GM12878 (cell line): ENCODE measurements around the gene TCOF1. TPM values are rescaled to one million over a fixed set of nuclear protein-coding genes. Genes with fewer than 3 reads are reported as not detected.

Experiments used
- ATAC-seq: fragments of 200-7000 bp; cut with Tn5 transposase; 3 replicates; pipeline ENCODE4 v1.9.1; 2020; ENCODE audit warnings: mild to moderate bottlenecking, moderate library complexity
- BruUV-seq: library from RNA; stranded (reverse); fragments of 400-500 nt; replicated peaks from 2 replicates; lab custom pipeline; 2021; lab: Mats Ljungman, UMichigan
- CTCF ChIA-PET: fragments of 300-600 bp; sonication (Branson Sonifier 250); formaldehyde crosslinking; extraction: SDS; loops from one replicate; lab custom pipeline; 2021; ENCODE audit warnings: inconsistent platforms; lab: Yijun Ruan, JAX
- POLR2A ChIA-PET: fragments of 350-600 bp; formaldehyde crosslinking; extraction: SDS; loops from one replicate; lab custom pipeline; 2021; ENCODE audit warnings: inconsistent platforms; lab: Charles Lee
- RAD21 ChIA-PET: fragments of 300-600 bp; sonication (Branson Sonifier 250); formaldehyde crosslinking; loops from one replicate; lab custom pipeline; 2023; ENCODE audit warnings: antibody characterized with exemption; ENCODE audit not compliant: unreplicated experiment; lab: Charles Lee
- SMC1A ChIA-PET: fragments of 300-600 bp; sonication (Branson Sonifier 250); formaldehyde crosslinking; loops from one replicate; lab custom pipeline; 2023; ENCODE audit not compliant: unreplicated experiment, uncharacterized antibody; lab: Charles Lee
- DNase-seq: peaks from one replicate; pipeline ENCODE4 v3.0.0-alpha.2; 2011; ENCODE audit warnings: low read depth, low spot score
- FAIRE-seq: peaks from 3 replicates; lab custom pipeline; 2011; peaks lifted over from hg19 to GRCh38; lab: Jason Lieb, UNC
- H2AFZ ChIP-seq: 2 replicates; pipeline ENCODE4 v1.6.0; 2011; ENCODE audit warnings: low read depth, low read length, control low read depth; ENCODE audit not compliant: control insufficient read depth
- H3K27ac ChIP-seq: 2 replicates; pipeline ENCODE4 v1.5.1; 2011; ENCODE audit warnings: control low read depth; ENCODE audit not compliant: control insufficient read depth, insufficient read depth
- H3K27me3 ChIP-seq, 2 experiments: replicated peaks in 1 of 2; 2 replicates each; pipeline versions ENCODE4 v1.6.0 to v1.6.1; 2011; ENCODE audit warnings: low read length in 1 of 2; ENCODE audit not compliant: control insufficient read depth in 2 of 2, insufficient read depth in 2 of 2
- H3K36me3 ChIP-seq, 2 experiments: 2 replicates each; pipeline ENCODE4 v1.5.1; 2011; ENCODE audit warnings: low read length in 1 of 2; ENCODE audit not compliant: control insufficient read depth in 2 of 2, insufficient read depth in 2 of 2
- H3K4me1 ChIP-seq: 2 replicates; pipeline ENCODE4 v1.6.1; 2011; ENCODE audit warnings: mild to moderate bottlenecking, low read length, moderate library complexity, mixed read lengths; ENCODE audit not compliant: control insufficient read depth, insufficient read depth
- H3K4me2 ChIP-seq: 2 replicates; pipeline ENCODE4 v1.6.0; 2011; ENCODE audit warnings: control low read depth; ENCODE audit not compliant: control insufficient read depth, insufficient read depth
- H3K4me3 ChIP-seq: fragments of 200-600 bp; sonication (generic); 2 replicates; pipeline ENCODE4 v1.5.1; 2016
- H3K79me2 ChIP-seq: 2 replicates; pipeline ENCODE4 v1.6.0; 2011; ENCODE audit warnings: low read length; ENCODE audit not compliant: control insufficient read depth, insufficient read depth
- H3K9ac ChIP-seq: 2 replicates; pipeline ENCODE4 v1.8.0; 2011; ENCODE audit warnings: low read length, control low read depth, mixed read lengths; ENCODE audit not compliant: control insufficient read depth, insufficient read depth
- H3K9me3 ChIP-seq: replicated peaks from 3 replicates; pipeline ENCODE4 v1.5.1; 2011; ENCODE audit warnings: mild to moderate bottlenecking, low read length; ENCODE audit not compliant: control insufficient read depth, insufficient read depth
- H4K20me1 ChIP-seq: 2 replicates; pipeline ENCODE4 v1.6.0; 2011; ENCODE audit not compliant: control insufficient read depth, insufficient read depth
- ASH2L ChIP-seq: fragments of 300-600, 200-600 bp; sonication (generic); IDR thresholded peaks from 2 replicates; pipeline ENCODE4 v1.6.1; 2017; ENCODE audit warnings: low read depth, mild to moderate bottlenecking, borderline replicate concordance
- BMI1 ChIP-seq: fragments of 450-650 bp; IDR thresholded peaks from 2 replicates; pipeline ENCODE4 v1.6.1; 2016; ENCODE audit warnings: mild to moderate bottlenecking, moderate library complexity, borderline replicate concordance
- EP300 ChIP-seq, 2 experiments: fragments of 150-350 bp in 1 of 2; IDR thresholded peaks; 2 replicates each; pipeline ENCODE4 v1.6.1; 2011 to 2012; ENCODE audit warnings: low read depth in 2 of 2, low read length in 2 of 2, borderline replicate concordance in 1 of 2, improper control_type of control experiment in 1 of 2, inconsistent platforms in 1 of 2; ENCODE audit not compliant: control insufficient read depth in 1 of 2
- ETV6 ChIP-seq, 2 experiments: fragments of 450-650 bp in 1 of 2; IDR thresholded peaks in 1 of 2; conservative IDR thresholded peaks in 1 of 2; 2 replicates each; pipeline ENCODE4 v1.6.1; 2014; ENCODE audit warnings: antibody characterized with exemption in 1 of 2, borderline replicate concordance in 1 of 2, low read depth in 1 of 2, mild to moderate bottlenecking in 1 of 2, moderate library complexity in 1 of 2
- EZH2 ChIP-seq: IDR thresholded peaks from 2 replicates; pipeline ENCODE4 v1.6.1; 2012; ENCODE audit warnings: low read depth, mild to moderate bottlenecking, control low read depth, inconsistent platforms, low read length, borderline replicate concordance; ENCODE audit not compliant: control insufficient read depth
- NFYB ChIP-seq: IDR thresholded peaks from 2 replicates; pipeline ENCODE4 v1.6.1; 2011; ENCODE audit warnings: low read depth, mild to moderate bottlenecking, low read length, improper control_type of control experiment, moderate library complexity; ENCODE audit not compliant: insufficient read depth
- POLR2A ChIP-seq: IDR thresholded peaks from 2 replicates; pipeline ENCODE4 v1.6.1; 2011; ENCODE audit warnings: low read depth, mild to moderate bottlenecking, low read length
- POU2F2 ChIP-seq: IDR thresholded peaks from 3 replicates; pipeline ENCODE4 v1.6.1; 2011; ENCODE audit warnings: low read depth, mild to moderate bottlenecking, low read length, borderline replicate concordance
- RUNX3 ChIP-seq: IDR thresholded peaks from 2 replicates; pipeline ENCODE4 v1.6.1; 2012; ENCODE audit warnings: low read length, inconsistent platforms
- TAF1 ChIP-seq: IDR thresholded peaks from 2 replicates; pipeline ENCODE4 v1.6.1; 2011; ENCODE audit warnings: mild to moderate bottlenecking, low read depth, low read length, borderline replicate concordance
- TCF7 ChIP-seq: IDR thresholded peaks from 2 replicates; pipeline ENCODE4 v1.6.1; 2014; ENCODE audit warnings: antibody characterized with exemption, borderline replicate concordance
- WGBS: methylation state at CpG from one replicate; pipeline ENCODE4 v1.1.6; 2016; ENCODE audit warnings: low lambda C conversion rate; ENCODE audit not compliant: insufficient replicate concordance, insufficient coverage; ENCODE audit errors: missing lambda C conversion rate; 5-methylcytosine and 5-hydroxymethylcytosine counted together
- in situ Hi-C: fragments of 300-500 bp; cut with MboI; formaldehyde crosslinking; loops from 9 replicates; pipeline ENCODE4 v1.14.3; 2018; ENCODE audit warnings: mixed read lengths
- intact Hi-C: fragments of 100-400 bp; cut with micrococcal nuclease; formaldehyde crosslinking; loops from one replicate; pipeline ENCODE4 v1.14.2; 2022; ENCODE audit not compliant: unreplicated experiment
- polyA plus RNA-seq, 11 experiments: library from polyadenylated mRNA; depleted of rRNA in 4 of 11; unstranded in 6 of 11; stranded (reverse) in 5 of 11; fragments of >200 nt; fragmentation: Nextera tagmentation in 4 of 11; fragmentation: Illumina TruSeq in 1 of 11; extraction: Ambion mirVana in 4 of 11; extraction: Trizol in 1 of 11; gene quantifications; 1 replicate in 1 of 11; 2 replicates in 10 of 11; pipeline versions ENCODE4 v1.2.1 to v1.2.3, GENCODE V29; 2011 to 2016; ENCODE audit warnings: inconsistent platforms in 2 of 11, missing spikeins in 2 of 11, low read depth in 1 of 11
- total RNA-seq, 4 experiments: library from RNA; depleted of rRNA in 3 of 4; stranded (reverse); fragments of >200 nt in 3 of 4; fragmentation: Illumina TruSeq in 1 of 4; extraction: Trizol in 1 of 4; gene quantifications; 2 replicates each; pipeline versions ENCODE4 v1.2.1 to v1.2.3, GENCODE V29; 2013 to 2021
- TF ChIP-seq, protein P1 (sequence below): fragments of 450-650 bp; IDR thresholded peaks from 2 replicates; pipeline ENCODE4 v1.6.1; 2016; ENCODE audit warnings: mild to moderate bottlenecking, moderate library complexity, borderline replicate concordance
- TF ChIP-seq, protein P2 (sequence below): fragments of 450-650 bp; IDR thresholded peaks from 2 replicates; pipeline ENCODE4 v1.6.1; 2016; ENCODE audit warnings: mild to moderate bottlenecking

Gene TCOF1
- total and polyA plus RNA-seq, 10 of the 15 experiments (the other 5 are each of a cell fraction or from before 2014, with no cell fraction given) = 8.7 to 83.9 (median 38.9) TPM

DNA sequence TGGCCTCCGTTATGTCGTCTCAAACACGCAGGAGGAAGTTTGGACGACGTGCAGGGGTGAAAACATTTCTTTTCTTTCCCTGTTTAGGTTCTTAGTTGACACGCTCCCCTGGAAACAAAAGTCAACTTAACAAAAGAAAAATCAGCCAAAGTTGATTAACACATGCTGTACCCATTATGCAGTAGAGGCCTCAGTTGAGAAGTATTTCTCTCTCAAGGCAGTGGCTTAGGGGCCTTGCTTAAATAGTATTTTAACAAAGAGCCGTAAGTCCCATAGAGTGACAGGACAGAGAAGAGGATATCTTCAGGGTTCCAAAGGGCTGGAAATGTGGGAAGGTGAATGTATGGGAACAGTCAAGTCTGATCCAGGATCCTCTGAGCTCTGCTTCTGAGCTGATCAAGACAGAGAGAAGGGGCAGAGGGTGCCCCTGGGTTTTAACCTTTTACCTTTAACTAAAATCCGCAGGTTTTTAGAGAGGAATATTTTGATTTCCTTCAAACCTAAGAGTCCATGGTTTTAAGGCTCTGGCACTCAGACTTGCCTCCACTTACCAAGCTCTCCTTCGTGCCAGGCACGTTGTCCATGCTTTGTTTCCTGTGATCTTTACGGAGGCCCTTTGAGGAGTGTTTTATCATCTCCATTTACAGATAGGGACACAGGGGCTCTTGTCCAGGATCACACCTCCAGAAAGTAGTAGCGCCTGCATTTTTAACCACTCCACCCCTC is 55.8 kb downstream of the TCOF1 start:
- H3K4me3 ChIP-seq = peak overlapping the region; percentile 12; the same call in 1 of the 2 replicates
- peaks cover 16% of the 10 kb centered on the region for H4K20me1 ChIP-seq
- peak overlapping the region; percentile 43 for H2AFZ ChIP-seq
- DNase-seq (no peak), ATAC-seq (no peak; the same call in 2 of the 3 replicates), FAIRE-seq (no peak)
- peak overlapping the region; percentile 91 for H3K9ac ChIP-seq
- ChIA-PET SMC1A (interaction anchor here (0.6 to 3.5 kb wide), 10 partner anchors 10 to 297 kb away, joined by 3 to 23 read pairs (median 3); no protein-coding TSS in a partner anchor), CTCF (interaction anchor here (0.8 to 2.1 kb wide), 6 partner anchors 9 to 77 kb away, joined by 3 to 10 read pairs (median 4); no protein-coding TSS in a partner anchor), RAD21 (interaction anchor here (0.7 to 5.3 kb wide), 8 partner anchors 8 to 37 kb away, joined by 3 to 49 read pairs (median 6); no protein-coding TSS in a partner anchor), POLR2A (interaction anchor here (1.0 to 5.0 kb wide), 17 partner anchors 9 to 801 kb away, joined by 3 to 44 read pairs (median 4); partner anchors contain the start of genes RBM22 and TCOF1)
- intact Hi-C loops = loop anchor here (2.0 to 10.0 kb wide), 3 partner anchors 35 to 1609 kb away; partner anchors contain the start of genes ANXA6 and RPS14
- H3K36me3 ChIP-seq = peaks cover 2 to 10% of the 10 kb centered on the region in 2 experiments; a peak in 3 of 4 replicates
- H3K79me2 ChIP-seq = peaks cover 61% of the 10 kb centered on the region
- in situ Hi-C loops = no loop called here
- BruUV-seq = TSS peak; percentile 95
- no peaks in the 10 kb centered on the region for H3K27me3 ChIP-seq
- peak overlapping the region; percentile 100 for H3K27ac ChIP-seq
- peak overlapping the region; percentile 75 for H3K4me2 ChIP-seq
- WGBS = 3% methylated on average over 12 of the region's 12 CpGs
- no peaks in the 10 kb centered on the region for H3K9me3 ChIP-seq
- H3K4me1 ChIP-seq = peaks cover 36% of the 10 kb centered on the region
- TF ChIP-seq, protein P1, sequence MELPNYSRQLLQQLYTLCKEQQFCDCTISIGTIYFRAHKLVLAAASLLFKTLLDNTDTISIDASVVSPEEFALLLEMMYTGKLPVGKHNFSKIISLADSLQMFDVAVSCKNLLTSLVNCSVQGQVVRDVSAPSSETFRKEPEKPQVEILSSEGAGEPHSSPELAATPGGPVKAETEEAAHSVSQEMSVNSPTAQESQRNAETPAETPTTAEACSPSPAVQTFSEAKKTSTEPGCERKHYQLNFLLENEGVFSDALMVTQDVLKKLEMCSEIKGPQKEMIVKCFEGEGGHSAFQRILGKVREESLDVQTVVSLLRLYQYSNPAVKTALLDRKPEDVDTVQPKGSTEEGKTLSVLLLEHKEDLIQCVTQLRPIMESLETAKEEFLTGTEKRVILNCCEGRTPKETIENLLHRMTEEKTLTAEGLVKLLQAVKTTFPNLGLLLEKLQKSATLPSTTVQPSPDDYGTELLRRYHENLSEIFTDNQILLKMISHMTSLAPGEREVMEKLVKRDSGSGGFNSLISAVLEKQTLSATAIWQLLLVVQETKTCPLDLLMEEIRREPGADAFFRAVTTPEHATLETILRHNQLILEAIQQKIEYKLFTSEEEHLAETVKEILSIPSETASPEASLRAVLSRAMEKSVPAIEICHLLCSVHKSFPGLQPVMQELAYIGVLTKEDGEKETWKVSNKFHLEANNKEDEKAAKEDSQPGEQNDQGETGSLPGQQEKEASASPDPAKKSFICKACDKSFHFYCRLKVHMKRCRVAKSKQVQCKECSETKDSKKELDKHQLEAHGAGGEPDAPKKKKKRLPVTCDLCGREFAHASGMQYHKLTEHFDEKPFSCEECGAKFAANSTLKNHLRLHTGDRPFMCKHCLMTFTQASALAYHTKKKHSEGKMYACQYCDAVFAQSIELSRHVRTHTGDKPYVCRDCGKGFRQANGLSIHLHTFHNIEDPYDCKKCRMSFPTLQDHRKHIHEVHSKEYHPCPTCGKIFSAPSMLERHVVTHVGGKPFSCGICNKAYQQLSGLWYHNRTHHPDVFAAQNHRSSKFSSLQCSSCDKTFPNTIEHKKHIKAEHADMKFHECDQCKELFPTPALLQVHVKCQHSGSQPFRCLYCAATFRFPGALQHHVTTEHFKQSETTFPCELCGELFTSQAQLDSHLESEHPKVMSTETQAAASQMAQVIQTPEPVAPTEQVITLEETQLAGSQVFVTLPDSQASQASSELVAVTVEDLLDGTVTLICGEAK = 0 out of 2 replicates have a peak, but pooled peaks have one; percentile 16
- TF ChIP-seq, protein P2, sequence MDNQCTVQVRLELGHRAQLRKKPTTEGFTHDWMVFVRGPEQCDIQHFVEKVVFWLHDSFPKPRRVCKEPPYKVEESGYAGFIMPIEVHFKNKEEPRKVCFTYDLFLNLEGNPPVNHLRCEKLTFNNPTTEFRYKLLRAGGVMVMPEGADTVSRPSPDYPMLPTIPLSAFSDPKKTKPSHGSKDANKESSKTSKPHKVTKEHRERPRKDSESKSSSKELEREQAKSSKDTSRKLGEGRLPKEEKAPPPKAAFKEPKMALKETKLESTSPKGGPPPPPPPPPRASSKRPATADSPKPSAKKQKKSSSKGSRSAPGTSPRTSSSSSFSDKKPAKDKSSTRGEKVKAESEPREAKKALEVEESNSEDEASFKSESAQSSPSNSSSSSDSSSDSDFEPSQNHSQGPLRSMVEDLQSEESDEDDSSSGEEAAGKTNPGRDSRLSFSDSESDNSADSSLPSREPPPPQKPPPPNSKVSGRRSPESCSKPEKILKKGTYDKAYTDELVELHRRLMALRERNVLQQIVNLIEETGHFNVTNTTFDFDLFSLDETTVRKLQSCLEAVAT = peak; percentile 91
- TF ChIP-seq POLR2A (0 out of 2 replicates have a peak, but pooled peaks have one; percentile 51), EP300 (IDR thresholded peaks at IDR 0.05; ENCODE audit: borderline replicate concordance in 1 of 2, control insufficient read depth in 1 of 2, low read depth in 2 of 2, low read length in 2 of 2) (peak in 1 of 2 experiments; percentile 27; a peak in 2 of 4 replicates), ASH2L (no peak), ETV6 (conservative IDR thresholded peaks at IDR 0.05 in 1 of 2, IDR thresholded peaks at IDR 0.05 in 1 of 2; ENCODE audit: borderline replicate concordance in 1 of 2, low read depth in 1 of 2) (no peak), NFYB (no peak), RUNX3 (no peak), EZH2 (no peak), TCF7 (0 out of 2 replicates have a peak, but pooled peaks have one; percentile 4), BMI1 (peak; percentile 6; the same call in 1 of the 2 replicates), TAF1 (no peak), POU2F2 (peak; percentile 59; the same call in 2 of the 3 replicates)
